IPS-15b (cell line): ENCODE measurements around the gene AMD1.
"Not testable (repeated sequence)": the region's sequence is repeated elsewhere in the genome, so short reads cannot be mapped to it uniquely, and the experiment has no call there.

Source experiments
- H3K27me3 ChIP-seq: one replicate; pipeline ENCODE4 v1.6.1; 2013; ENCODE audit warnings: low read length; ENCODE audit not compliant: control insufficient read depth, insufficient read depth
- H3K36me3 ChIP-seq: one replicate; pipeline ENCODE4 v1.6.1; 2013; ENCODE audit warnings: low read length; ENCODE audit not compliant: control insufficient read depth, insufficient read depth
- H3K4me1 ChIP-seq: one replicate; pipeline ENCODE4 v1.6.1; 2013; ENCODE audit warnings: mild to moderate bottlenecking, low read length; ENCODE audit not compliant: control insufficient read depth, insufficient read depth
- H3K4me3 ChIP-seq: one replicate; pipeline ENCODE4 v1.5.1; 2013; ENCODE audit warnings: low read depth, low read length
- H3K9ac ChIP-seq: one replicate; pipeline ENCODE4 v1.6.1; 2013; ENCODE audit warnings: low read depth, mild to moderate bottlenecking, low read length
- H3K9me3 ChIP-seq: one replicate; pipeline ENCODE4 v1.6.1; 2013; ENCODE audit warnings: mild to moderate bottlenecking, low read length; ENCODE audit not compliant: control insufficient read depth, insufficient read depth

The AMD1 gene

GRCh38 chr6:110873981-110874879 is at the start of gene AMD1:
AMD1 (plus strand) TSS chr6:110874785; CDS start chr6:110875106, 321 bp downstream.
- H3K27me3 ChIP-seq, result no peaks in the 10 kb centered on the region
- peak within 1 kb of the TSS; percentile 96 for H3K9ac ChIP-seq
- H3K4me3 ChIP-seq, result peak within 1 kb of the TSS; percentile 84
- peaks cover 3% of the 10 kb centered on the region for H3K36me3 ChIP-seq
- no peaks in the 10 kb centered on the region for H3K9me3 ChIP-seq
- H3K4me1 ChIP-seq, result peaks cover 3% of the 10 kb centered on the region

- H3K36me3 ChIP-seq, result no peaks in the 10 kb centered on the region
- H3K9ac ChIP-seq, result no peak overlapping the region
Measured at GRCh38 chr6:110826236-110827129, 48.1 kb upstream of the AMD1 start.

GRCh38 chr6:110828396-110828795 is 46.2 kb upstream of the AMD1 start:
- no peaks in the 10 kb centered on the region for H3K36me3 ChIP-seq
- no peak overlapping the region for H3K4me3 ChIP-seq
- no peak overlapping the region for H3K9ac ChIP-seq
- no peaks in the 10 kb centered on the region for H3K27me3 ChIP-seq
- H3K9me3 ChIP-seq, result no peaks in the 10 kb centered on the region
- no peaks in the 10 kb centered on the region for H3K4me1 ChIP-seq

More at GRCh38 chr6:110826236-110827129, 48.1 kb upstream of the AMD1 start:
- Histone ChIP-seq H3K4me3 (no peak overlapping the region), H3K4me1 (no peaks in the 10 kb centered on the region), H3K9me3 (no peaks in the 10 kb centered on the region), H3K27me3 (no peaks in the 10 kb centered on the region)

- no peaks in the 10 kb centered on the region for H3K27me3 ChIP-seq
- H3K4me1 ChIP-seq, result no peaks in the 10 kb centered on the region
- H3K9me3 ChIP-seq, result no peaks in the 10 kb centered on the region
- H3K4me3 ChIP-seq, result no peak overlapping the region
- H3K9ac ChIP-seq, result no peak overlapping the region
- no peaks in the 10 kb centered on the region for H3K36me3 ChIP-seq
Measured at GRCh38 chr6:110831405-110831804, 43.2 kb upstream of the AMD1 start.

DNA sequence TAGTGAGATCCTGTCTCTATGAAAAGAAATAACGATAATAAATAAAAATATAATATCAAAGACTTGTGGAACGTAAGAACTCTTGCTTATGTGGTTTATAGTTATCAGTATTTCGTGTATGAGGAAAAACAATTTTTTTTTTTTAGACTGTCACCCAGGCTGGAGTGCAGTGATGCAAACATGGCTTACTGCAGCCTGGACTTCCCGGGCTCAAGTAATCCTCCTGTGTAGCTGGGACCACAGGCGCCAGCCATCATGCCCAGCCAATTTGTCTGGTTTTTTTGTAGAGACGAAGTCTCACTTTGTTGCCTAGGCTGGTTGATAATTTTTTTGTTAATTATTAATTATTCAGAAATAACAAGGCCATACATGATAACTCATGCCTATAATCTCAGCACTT is 40.8 kb upstream of the AMD1 start:
- Histone ChIP-seq H3K4me3 (no peak overlapping the region), H3K36me3 (no peaks in the 10 kb centered on the region), H3K9ac (no peak overlapping the region), H3K9me3 (no peaks in the 10 kb centered on the region), H3K4me1 (no peaks in the 10 kb centered on the region), H3K27me3 (no peaks in the 10 kb centered on the region)

DNA sequence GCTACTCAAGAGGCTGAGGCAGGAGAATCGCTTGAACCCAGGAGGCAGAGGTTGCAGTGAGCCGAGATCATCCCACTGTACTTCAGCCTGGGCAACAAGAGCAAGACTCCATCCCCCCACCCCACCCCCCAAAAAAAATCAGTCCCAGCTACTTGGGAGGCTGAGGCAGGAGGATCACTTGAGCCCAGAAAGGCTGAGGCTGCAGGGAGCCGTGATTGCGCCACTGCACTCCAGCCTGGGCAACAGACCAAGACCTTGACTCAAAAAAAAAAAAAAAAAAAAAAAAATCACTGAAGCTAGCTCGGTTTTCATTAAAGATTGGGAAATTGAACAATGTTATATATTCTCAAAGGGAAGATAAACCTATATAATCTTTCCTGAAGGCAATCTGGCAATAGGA is 38.8 kb upstream of the AMD1 start:
- H3K9me3 ChIP-seq, H3K4me3 ChIP-seq, H3K27me3 ChIP-seq, H3K36me3 ChIP-seq, H3K4me1 ChIP-seq, H3K9ac ChIP-seq: not testable (repeated sequence)

GRCh38 chr6:110841266-110841665 is 33.3 kb upstream of the AMD1 start:
- Histone ChIP-seq H3K9me3 (no peaks in the 10 kb centered on the region), H3K9ac (no peak overlapping the region), H3K4me1 (no peaks in the 10 kb centered on the region), H3K36me3 (no peaks in the 10 kb centered on the region), H3K27me3 (no peaks in the 10 kb centered on the region), H3K4me3 (no peak overlapping the region)

GRCh38 chr6:110849781-110850180 is 24.8 kb upstream of the AMD1 start:
- Histone ChIP-seq H3K27me3 (no peaks in the 10 kb centered on the region), H3K9ac (no peak overlapping the region), H3K9me3 (no peaks in the 10 kb centered on the region), H3K4me3 (no peak overlapping the region), H3K36me3 (no peaks in the 10 kb centered on the region), H3K4me1 (no peaks in the 10 kb centered on the region)

DNA sequence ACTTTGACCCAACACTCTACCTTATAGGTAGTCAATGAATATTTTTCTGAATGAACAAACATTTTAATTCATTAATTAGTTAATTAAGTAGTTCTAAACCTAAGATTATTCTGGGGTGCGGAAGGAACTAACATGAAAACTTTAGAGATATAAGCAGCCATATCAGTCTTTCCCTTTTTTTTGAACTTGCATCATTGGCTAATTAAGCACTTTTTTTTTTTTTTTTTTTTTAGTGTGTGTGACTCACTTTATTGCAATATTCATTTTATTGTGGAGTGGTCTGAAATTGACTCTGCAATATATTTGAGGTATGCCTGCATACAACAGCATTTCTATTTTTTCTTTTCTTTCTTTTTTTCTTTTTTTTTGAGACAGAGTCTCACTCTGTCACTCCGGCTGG is 21.8 kb upstream of the AMD1 start:
- no peaks in the 10 kb centered on the region for H3K36me3 ChIP-seq
- H3K9ac ChIP-seq, result no peak overlapping the region
- no peak overlapping the region for H3K4me3 ChIP-seq
- no peaks in the 10 kb centered on the region for H3K9me3 ChIP-seq
- H3K4me1 ChIP-seq, result no peaks in the 10 kb centered on the region
- H3K27me3 ChIP-seq, result no peaks in the 10 kb centered on the region

- no peaks in the 10 kb centered on the region for H3K36me3 ChIP-seq
- H3K4me1 ChIP-seq, result no peaks in the 10 kb centered on the region
- no peak overlapping the region for H3K9ac ChIP-seq
- H3K4me3 ChIP-seq, result no peak overlapping the region
- no peaks in the 10 kb centered on the region for H3K9me3 ChIP-seq
- no peaks in the 10 kb centered on the region for H3K27me3 ChIP-seq
Measured at GRCh38 chr6:110853754-110854477, 20.7 kb upstream of the AMD1 start.

DNA sequence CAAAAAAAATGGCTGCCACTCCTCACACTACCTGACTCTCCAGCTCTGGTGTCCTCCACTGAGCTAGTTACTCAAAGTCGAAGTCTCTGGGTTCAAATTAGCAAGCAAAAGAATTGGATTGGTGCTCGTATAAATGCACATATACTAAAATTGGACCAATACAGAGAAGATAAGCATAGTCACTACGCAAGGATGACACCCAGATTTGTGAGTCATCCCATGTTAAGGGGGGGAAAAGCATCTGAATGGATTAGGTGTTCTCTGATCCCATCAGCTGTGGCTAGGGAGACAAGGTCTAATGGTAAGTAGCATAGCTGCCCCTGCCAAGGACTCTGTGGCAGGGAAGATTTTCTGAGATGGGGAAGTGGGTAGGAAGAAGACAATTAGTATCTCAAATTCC is 18.3 kb upstream of the AMD1 start:
- Histone ChIP-seq H3K9me3 (no peaks in the 10 kb centered on the region), H3K27me3 (no peaks in the 10 kb centered on the region), H3K4me1 (no peaks in the 10 kb centered on the region), H3K36me3 (no peaks in the 10 kb centered on the region), H3K4me3 (no peak overlapping the region), H3K9ac (no peak overlapping the region)
